Thyroid gland (tissue), 4 donors: ENCODE measurements around the gene IFITM10. TPM values are rescaled to one million over a fixed set of nuclear protein-coding genes. Genes with fewer than 3 reads are reported as not detected.

Experiments
- DNase-seq, 2 donors: peaks; one replicate each; pipeline ENCODE4 v3.0.0-alpha.2; 2019
- H3K27ac ChIP-seq, 3 donors: fragments of 200-600 bp; sonication (generic); 1 replicate in 2 of 3; 2 replicates in 1 of 3; pipeline ENCODE4 v1.5.1; 2016 to 2019; ENCODE audit warnings: mild to moderate bottlenecking in 1 of 3, moderate library complexity in 1 of 3
- H3K27me3 ChIP-seq: fragments of 200-600 bp; sonication (generic); one replicate; pipeline ENCODE4 v1.5.1; 2019
- H3K36me3 ChIP-seq, 2 donors: fragments of 200-600 bp; sonication (generic); one replicate each; pipeline ENCODE4 v1.5.1; 2016 to 2019
- H3K4me1 ChIP-seq, 2 donors: fragments of 200-600 bp; sonication (generic); one replicate each; pipeline ENCODE4 v1.5.1; 2017 to 2019
- H3K4me3 ChIP-seq, 3 donors: fragments of 200-600 bp; sonication (generic); replicated peaks in 1 of 3; 1 replicate in 2 of 3; 2 replicates in 1 of 3; pipeline ENCODE4 v1.5.1; 2016; ENCODE audit warnings: mild to moderate bottlenecking in 1 of 3
- H3K9me3 ChIP-seq: fragments of 200-600 bp; sonication (generic); one replicate; pipeline ENCODE4 v1.5.1; 2017
- POLR2A ChIP-seq, 2 donors: fragments of 450-650 bp; IDR thresholded peaks; one replicate each; pipeline ENCODE4 v1.6.1; 2017; ENCODE audit warnings: antibody characterized with exemption in 2 of 2, mild to moderate bottlenecking in 2 of 2, moderate library complexity in 1 of 2
- WGBS, 2 donors: methylation state at CpG; one replicate each; pipeline ENCODE4 v1.1.5; 2017; 5-methylcytosine and 5-hydroxymethylcytosine counted together
- intact Hi-C: fragments of 100-400 bp; cut with DNase I; formaldehyde crosslinking; loops from one replicate; pipeline ENCODE4 v1.15.1; 2023
- total RNA-seq, 4 donors: library from RNA; depleted of rRNA; stranded (reverse); fragments of >200 nt; gene quantifications; one replicate each; pipeline ENCODE4 v1.2.3, GENCODE V29; 2016
- TF ChIP-seq, protein P1 (sequence below), 6 experiments: fragments of 200-600 bp in 3 of 6; fragments of 450-650 bp in 3 of 6; sonication (generic) in 3 of 6; IDR thresholded peaks; one replicate each; pipeline ENCODE4 v1.5.1; 2016 to 2019; ENCODE audit warnings: antibody characterized with exemption in 6 of 6, mild to moderate bottlenecking in 2 of 6, inconsistent platforms in 1 of 6, moderate library complexity in 1 of 6

Gene IFITM10
- total RNA-seq, 4 donors from 2014 or later: 0.22 to 126 (median 1.5) TPM; not detected in 1

GRCh38 chr11:1773131-1773993 is 23.0 kb upstream of the IFITM10 start:
- no peaks in the 10 kb centered on the region for H3K36me3 ChIP-seq
- H3K4me1 ChIP-seq: peaks cover 5 to 8% of the 10 kb centered on the region in 2 donors
- no peak for TF ChIP-seq POLR2A (IDR thresholded peaks at IDR 0.05)
- TF ChIP-seq, protein P1, sequence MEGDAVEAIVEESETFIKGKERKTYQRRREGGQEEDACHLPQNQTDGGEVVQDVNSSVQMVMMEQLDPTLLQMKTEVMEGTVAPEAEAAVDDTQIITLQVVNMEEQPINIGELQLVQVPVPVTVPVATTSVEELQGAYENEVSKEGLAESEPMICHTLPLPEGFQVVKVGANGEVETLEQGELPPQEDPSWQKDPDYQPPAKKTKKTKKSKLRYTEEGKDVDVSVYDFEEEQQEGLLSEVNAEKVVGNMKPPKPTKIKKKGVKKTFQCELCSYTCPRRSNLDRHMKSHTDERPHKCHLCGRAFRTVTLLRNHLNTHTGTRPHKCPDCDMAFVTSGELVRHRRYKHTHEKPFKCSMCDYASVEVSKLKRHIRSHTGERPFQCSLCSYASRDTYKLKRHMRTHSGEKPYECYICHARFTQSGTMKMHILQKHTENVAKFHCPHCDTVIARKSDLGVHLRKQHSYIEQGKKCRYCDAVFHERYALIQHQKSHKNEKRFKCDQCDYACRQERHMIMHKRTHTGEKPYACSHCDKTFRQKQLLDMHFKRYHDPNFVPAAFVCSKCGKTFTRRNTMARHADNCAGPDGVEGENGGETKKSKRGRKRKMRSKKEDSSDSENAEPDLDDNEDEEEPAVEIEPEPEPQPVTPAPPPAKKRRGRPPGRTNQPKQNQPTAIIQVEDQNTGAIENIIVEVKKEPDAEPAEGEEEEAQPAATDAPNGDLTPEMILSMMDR (IDR thresholded peaks at IDR 0.05): no peak
- H3K9me3 ChIP-seq: no peaks in the 10 kb centered on the region
- 85 to 88% methylated on average over 6 to 9 of the region's 10 CpGs for WGBS, 2 donors
- intact Hi-C loops: no loop called here
- H3K27me3 ChIP-seq: no peaks in the 10 kb centered on the region
- peak in 1 of 2 donors; percentile 2 for DNase-seq
- no peak overlapping the region for H3K27ac ChIP-seq
- H3K4me3 ChIP-seq: no peak overlapping the region

DNA sequence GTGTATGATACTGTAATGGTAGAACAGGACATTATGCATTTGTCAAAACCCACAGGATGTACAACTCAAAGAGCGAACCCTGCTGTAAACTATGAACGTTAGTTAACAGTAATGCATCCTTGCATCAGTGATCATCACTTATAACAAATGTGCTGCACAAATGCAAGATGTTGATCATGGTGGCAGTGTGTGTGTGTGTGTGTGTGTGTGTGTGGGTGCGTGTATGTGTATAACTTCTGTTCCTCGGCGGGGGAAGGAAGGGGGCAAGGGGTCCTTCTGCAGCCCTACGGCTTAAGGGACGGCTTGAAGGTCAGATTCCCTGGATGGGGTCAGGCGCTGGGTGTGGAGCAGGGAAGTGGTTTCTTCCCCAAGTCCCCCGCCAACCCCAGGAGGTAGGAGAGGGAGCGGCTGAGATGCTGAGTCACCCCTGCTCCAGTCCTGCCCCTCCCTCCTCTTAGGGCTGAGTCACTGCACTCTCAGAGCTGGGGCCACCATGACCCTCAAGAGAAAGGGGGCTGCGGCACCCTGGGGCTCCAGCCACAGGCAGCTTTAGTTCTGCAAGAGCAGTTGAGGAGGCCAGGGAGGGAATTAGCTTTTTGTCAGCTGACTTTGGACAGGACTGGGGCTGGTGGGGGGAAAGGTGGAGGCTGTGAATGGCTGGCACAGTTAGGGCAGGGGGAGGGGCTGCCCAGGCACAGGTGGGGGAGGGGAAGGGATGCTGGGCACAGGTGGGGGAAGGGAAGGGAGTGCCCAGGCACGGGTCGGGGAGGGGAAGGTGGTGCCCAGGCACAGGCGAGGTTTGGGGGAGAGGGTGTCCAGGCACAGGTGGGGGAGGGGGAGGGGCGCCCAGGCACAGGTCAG is 22.1 kb upstream of the IFITM10 start:
- no peaks in the 10 kb centered on the region for H3K9me3 ChIP-seq
- no peaks in the 10 kb centered on the region for H3K36me3 ChIP-seq
- peak; percentile 57 to 65 for DNase-seq
- no peak overlapping the region for H3K4me3 ChIP-seq
- peaks cover 5 to 8% of the 10 kb centered on the region in 2 donors for H3K4me1 ChIP-seq
- 31 to 43% methylated on average over 10 to 14 of the region's 15 CpGs for WGBS, 2 donors
- no peak for TF ChIP-seq POLR2A (IDR thresholded peaks at IDR 0.05)
- TF ChIP-seq, protein P1 (IDR thresholded peaks at IDR 0.05): no peak
- intact Hi-C loops: no loop called here
- no peak overlapping the region for H3K27ac ChIP-seq
- H3K27me3 ChIP-seq: no peaks in the 10 kb centered on the region

GRCh38 chr11:1771700-1772099 is 21.3 kb upstream of the IFITM10 start:
- WGBS, 2 donors: 86% methylated on average over 6 of the region's 6 CpGs
- no peak for DNase-seq

DNA sequence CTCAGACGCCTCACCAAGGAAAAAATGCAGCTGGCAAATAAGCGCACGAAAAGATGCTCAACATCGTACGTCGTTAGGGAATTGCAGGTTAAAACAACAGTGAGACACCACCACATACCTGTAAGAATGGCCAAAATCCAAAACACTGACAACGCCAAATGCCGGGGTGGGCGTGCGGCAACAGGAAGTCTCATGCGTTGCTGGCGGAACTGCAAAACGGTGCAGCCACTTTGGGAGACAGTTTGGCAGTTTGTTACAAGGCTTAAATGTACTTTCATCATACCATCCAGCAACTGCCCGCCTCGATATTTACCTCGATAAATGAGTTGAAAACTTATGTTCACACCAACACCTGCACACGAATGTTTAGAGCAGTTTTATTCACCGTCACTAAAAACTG is 20.9 kb upstream of the IFITM10 start:
- H3K4me1 ChIP-seq: peaks cover 5 to 8% of the 10 kb centered on the region in 2 donors
- H3K4me3 ChIP-seq: no peak overlapping the region
- no peaks in the 10 kb centered on the region for H3K36me3 ChIP-seq
- no peaks in the 10 kb centered on the region for H3K27me3 ChIP-seq
- no peak for DNase-seq
- no peaks in the 10 kb centered on the region for H3K9me3 ChIP-seq
- H3K27ac ChIP-seq: no peak overlapping the region
- intact Hi-C loops: no loop called here
- 81 to 82% methylated on average over 18 of the region's 18 CpGs for WGBS, 2 donors
- TF ChIP-seq, protein P1 (IDR thresholded peaks at IDR 0.05): no peak
- no peak for TF ChIP-seq POLR2A (IDR thresholded peaks at IDR 0.05)

More at GRCh38 chr11:1771700-1772099, 21.3 kb upstream of the IFITM10 start:
- TF ChIP-seq, protein P1 (IDR thresholded peaks at IDR 0.05): no peak
- no peak for TF ChIP-seq POLR2A (IDR thresholded peaks at IDR 0.05)
- intact Hi-C loops: no loop called here
- no peak overlapping the region for H3K4me3 ChIP-seq
- no peaks in the 10 kb centered on the region for H3K36me3 ChIP-seq
- no peaks in the 10 kb centered on the region for H3K27me3 ChIP-seq
- H3K4me1 ChIP-seq: peaks cover 5 to 8% of the 10 kb centered on the region in 2 donors
- no peak overlapping the region for H3K27ac ChIP-seq
- no peaks in the 10 kb centered on the region for H3K9me3 ChIP-seq
